ENCODE results near the gene MAP6. TPM values are rescaled to one million over a fixed set of nuclear protein-coding genes. Genes with fewer than 3 reads are reported as not detected.
"Not testable (repeated sequence)": the region's sequence is repeated elsewhere in the genome, so short reads cannot be mapped to it uniquely, and the experiment has no call there.

The MAP6 gene
- polyA plus RNA-seq, 1 experiment = 1.5 TPM

DNA sequence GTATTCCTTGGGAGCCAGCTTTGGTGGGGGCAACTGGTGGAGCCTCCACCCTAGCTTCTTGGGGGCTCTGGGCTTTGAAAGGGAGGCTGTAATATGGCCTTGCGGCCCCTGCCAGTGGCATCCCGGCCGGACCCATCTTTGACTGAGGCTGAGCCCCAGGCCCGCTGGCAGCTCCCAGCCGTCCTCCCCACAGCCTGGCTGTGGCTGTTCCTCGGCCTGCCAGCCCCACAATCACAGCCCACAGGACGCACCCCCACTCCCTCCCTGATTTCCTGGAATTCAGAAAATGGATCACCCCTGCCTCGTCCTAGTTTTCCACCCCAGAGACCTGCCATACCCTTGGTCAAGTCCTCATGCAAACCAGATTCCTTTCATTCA, 83.6 kb downstream of the MAP6 start:
- Histone ChIP-seq H3K9me3 (ENCODE audit: control insufficient read depth, insufficient read depth, low read length) (no peaks in the 10 kb centered on the region; the same call in 1 of the 2 replicates), H3K27ac (ENCODE audit: low read depth, low read length) (no peak overlapping the region), H3K4me3 (ENCODE audit: low read depth, low read length) (no peak overlapping the region), H3K27me3 (ENCODE audit: control insufficient read depth, insufficient read depth, low read length) (no peaks in the 10 kb centered on the region)
- DNase-seq (ENCODE audit: low read depth, low spot score) = no peak
- ChIA-PET CTCF (interaction anchor here (0.6 kb wide), 1 partner anchor 9 kb away, joined by 3 read pairs; no protein-coding TSS in a partner anchor), POLR2A (no interaction called here)
- TF ChIP-seq CTCF (IDR thresholded peaks at IDR 0.05; ENCODE audit: low read depth, low read length) = no peak

DNA sequence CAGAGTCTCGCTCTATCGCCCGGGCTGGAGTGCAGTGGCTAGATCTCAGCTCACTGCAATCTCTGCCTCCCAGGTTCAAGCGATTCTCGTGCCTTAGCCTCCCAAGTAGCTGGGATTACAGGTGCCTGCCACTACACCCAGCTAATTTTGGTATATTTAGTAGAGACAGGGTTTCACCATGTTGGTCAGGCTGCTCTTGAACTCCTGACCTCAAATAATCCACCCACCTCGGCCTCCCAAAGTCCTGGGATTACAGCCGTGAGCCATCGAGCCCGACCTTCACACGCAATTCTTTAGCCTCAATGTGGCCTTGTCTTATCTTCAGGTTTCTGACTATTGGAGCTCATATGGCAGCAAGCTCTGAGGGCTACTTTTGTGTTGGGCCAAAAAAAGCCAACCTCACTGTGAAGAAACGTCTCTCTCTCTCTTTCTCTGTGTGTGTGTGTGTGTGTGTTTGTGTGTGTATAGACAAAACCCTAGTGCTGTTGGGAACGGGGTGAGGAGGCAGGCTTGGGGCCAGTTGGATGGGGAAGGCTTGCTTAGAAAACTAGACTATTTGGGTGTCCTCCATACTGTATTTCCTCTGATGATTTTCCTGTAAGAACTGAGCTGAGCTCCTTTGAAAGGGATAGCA, 84.1 kb downstream of the MAP6 start:
- POLR2A ChIA-PET = interaction anchor here (1.0 to 3.1 kb wide), 7 partner anchors 10 to 70 kb away, joined by 3 to 15 read pairs (median 4); no protein-coding TSS in a partner anchor
- not testable (repeated sequence) for H3K4me3 ChIP-seq (ENCODE audit: low read depth, low read length); H3K9me3 ChIP-seq (ENCODE audit: control insufficient read depth, insufficient read depth, low read length); H3K27me3 ChIP-seq (ENCODE audit: control insufficient read depth, insufficient read depth, low read length); H3K27ac ChIP-seq (ENCODE audit: low read depth, low read length); DNase-seq (ENCODE audit: low read depth, low spot score)
- CTCF ChIA-PET = interaction anchor here (0.6 to 0.8 kb wide), 2 partner anchors 8 to 13 kb away, joined by 3 read pairs; no protein-coding TSS in a partner anchor

GRCh38 chr11:75583718-75584658, 84.8 kb downstream of the MAP6 start:
- Histone ChIP-seq H3K4me3 (ENCODE audit: low read depth, low read length) (peak overlapping the region; percentile 56), H3K9me3 (ENCODE audit: control insufficient read depth, insufficient read depth, low read length) (no peaks in the 10 kb centered on the region; the same call in 1 of the 2 replicates), H3K27ac (ENCODE audit: low read depth, low read length) (peak overlapping the region; percentile 52), H3K27me3 (ENCODE audit: control insufficient read depth, insufficient read depth, low read length) (no peaks in the 10 kb centered on the region)
- ChIA-PET CTCF (interaction anchor here (0.6 to 1.2 kb wide), 3 partner anchors 8 to 58 kb away, joined by 3 to 7 read pairs (median 3); partner anchors contain the start of gene GDPD5), POLR2A (interaction anchor here (0.7 to 3.1 kb wide), 14 partner anchors 10 to 244 kb away, joined by 3 to 15 read pairs (median 3); no protein-coding TSS in a partner anchor)
- no peak for TF ChIP-seq CTCF (IDR thresholded peaks at IDR 0.05; ENCODE audit: low read depth, low read length)
- DNase-seq (ENCODE audit: low read depth, low spot score) = no peak

GRCh38 chr11:75582895-75583717, 85.7 kb downstream of the MAP6 start:
- H3K9me3 ChIP-seq (ENCODE audit: control insufficient read depth, insufficient read depth, low read length) = no peaks in the 10 kb centered on the region; the same call in 1 of the 2 replicates
- POLR2A ChIA-PET = interaction anchor here (0.6 to 3.1 kb wide), 15 partner anchors 9 to 243 kb away, joined by 3 to 15 read pairs (median 3); no protein-coding TSS in a partner anchor
- TF ChIP-seq CTCF (IDR thresholded peaks at IDR 0.05; ENCODE audit: low read depth, low read length) = peak; percentile 34
- CTCF ChIA-PET = interaction anchor here (1.2 kb wide), 1 partner anchor 58 kb away, joined by 7 read pairs; the partner anchor contains the start of gene GDPD5
- no peaks in the 10 kb centered on the region for H3K27me3 ChIP-seq (ENCODE audit: control insufficient read depth, insufficient read depth, low read length)
- DNase-seq (ENCODE audit: low read depth, low spot score) = no peak
- H3K27ac ChIP-seq (ENCODE audit: low read depth, low read length) = peak overlapping the region; percentile 61
- peak overlapping the region; percentile 56 for H3K4me3 ChIP-seq (ENCODE audit: low read depth, low read length)

DNA sequence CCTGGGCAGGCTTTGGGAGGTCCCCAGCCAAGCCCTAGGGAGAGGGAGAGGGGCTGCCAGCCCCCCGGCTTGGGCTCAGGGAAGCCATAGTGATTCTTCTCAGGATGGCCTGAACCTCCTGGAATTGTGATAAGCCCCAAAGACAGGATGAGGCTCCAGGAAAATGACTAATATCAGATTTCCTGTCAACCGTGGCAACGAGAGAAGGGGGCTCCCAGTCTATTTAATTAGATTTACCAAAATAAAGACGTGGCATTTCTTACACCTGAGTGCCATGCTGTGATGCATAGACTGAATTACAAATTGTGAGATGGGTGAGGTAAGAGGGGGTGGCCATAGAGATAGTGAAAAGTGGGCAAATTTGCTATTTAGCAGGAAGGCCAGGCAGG, 86.3 kb downstream of the MAP6 start:
- ChIA-PET CTCF (no interaction called here), POLR2A (interaction anchor here (0.6 to 3.1 kb wide), 4 partner anchors 18 to 243 kb away, joined by 3 to 15 read pairs (median 4); no protein-coding TSS in a partner anchor)
- Histone ChIP-seq H3K27ac (ENCODE audit: low read depth, low read length) (peak overlapping the region; percentile 61), H3K27me3 (ENCODE audit: control insufficient read depth, insufficient read depth, low read length) (no peaks in the 10 kb centered on the region), H3K9me3 (ENCODE audit: control insufficient read depth, insufficient read depth, low read length) (no peaks in the 10 kb centered on the region; the same call in 1 of the 2 replicates), H3K4me3 (ENCODE audit: low read depth, low read length) (no peak overlapping the region)
- DNase-seq (ENCODE audit: low read depth, low spot score) = no peak
- TF ChIP-seq CTCF (IDR thresholded peaks at IDR 0.05; ENCODE audit: low read depth, low read length) = no peak
